Heart right ventricle (tissue), 16 donors: ENCODE results near the gene ATP6V0D1. TPM values are rescaled to one million over a fixed set of nuclear protein-coding genes. Genes with fewer than 3 reads are reported as not detected.

ENCODE experiments used
- ATAC-seq, 8 donors: fragments of 200-7000 bp; cut with Tn5 transposase; one replicate each; pipeline ENCODE4 v1.9.1; 2020; ENCODE audit warnings: mild to moderate bottlenecking in 8 of 8, moderate library complexity in 8 of 8, moderate number of reproducible peaks in 1 of 8
- DNase-seq, 2 donors: peaks; one replicate each; pipeline ENCODE4 v3.0.0-alpha.2; 2020
- H3K27ac ChIP-seq, 10 donors: fragments of 200-600 bp; sonication (generic) in 2 of 10; one replicate each; pipeline versions ENCODE4 v1.5.0 to v1.8.0; 2020 to 2022; ENCODE audit warnings: mild to moderate bottlenecking in 3 of 10
- H3K27me3 ChIP-seq, 7 donors: fragments of 200-600 bp; one replicate each; pipeline ENCODE4 v1.8.0; 2021 to 2022; ENCODE audit warnings: mild to moderate bottlenecking in 2 of 7
- H3K36me3 ChIP-seq, 9 donors: fragments of 200-600 bp; sonication (generic) in 1 of 9; one replicate each; pipeline versions ENCODE4 v1.5.0 to v1.8.0; 2020 to 2022; ENCODE audit warnings: mild to moderate bottlenecking in 2 of 9
- H3K4me1 ChIP-seq, 9 donors: fragments of 200-600 bp; sonication (generic) in 1 of 9; one replicate each; pipeline versions ENCODE4 v1.5.0 to v1.8.0; 2020 to 2022; ENCODE audit warnings: mild to moderate bottlenecking in 4 of 9
- H3K4me3 ChIP-seq, 10 donors: fragments of 200-600 bp; sonication (generic) in 2 of 10; one replicate each; pipeline versions ENCODE4 v1.5.0 to v1.8.0; 2020 to 2022; ENCODE audit warnings: mild to moderate bottlenecking in 7 of 10, moderate library complexity in 2 of 10
- H3K9me3 ChIP-seq, 11 donors: fragments of 200-600 bp in 10 of 11; sonication (generic) in 2 of 11; one replicate each; pipeline versions ENCODE4 v1.5.0 to v1.8.0; 2013 to 2022; ENCODE audit warnings: mild to moderate bottlenecking in 2 of 11, control low read depth in 1 of 11, moderate library complexity in 1 of 11
- CTCF ChIP-seq, 9 donors: fragments of 200-600 bp; sonication (generic) in 2 of 9; IDR thresholded peaks; one replicate each; pipeline versions ENCODE4 v1.5.0 to v1.8.0; 2021 to 2022; ENCODE audit warnings: antibody characterized with exemption in 9 of 9, mild to moderate bottlenecking in 5 of 9, moderate library complexity in 1 of 9
- whole genome bisulfite sequencing, 2 donors: extraction: QIAGEN DNeasy Blood & Tissue Kit; methylation state at CpG; one replicate each; pipeline ENCODE4 v1.1.7; 2013; ENCODE audit warnings: inconsistent platforms in 1 of 2; 5-methylcytosine and 5-hydroxymethylcytosine counted together
- intact Hi-C, 10 donors: fragments of 100-400 bp; cut with DNase I; formaldehyde crosslinking; loops; one replicate each; pipeline versions ENCODE4 v1.11.1 to v1.14.2; 2022
- polyA plus RNA-seq, 2 donors: library from polyadenylated mRNA; stranded (reverse); fragments of 200-250 nt; gene quantifications; one replicate each; pipeline ENCODE4 v1.2.3, GENCODE V29; 2013
- total RNA-seq, 10 donors: library from RNA; stranded (reverse); fragmentation: NEBNext Ultra II Directional in 3 of 10; extraction: Animal tissue kit (Norgen Biotek cat#: 25700) in 3 of 10; gene quantifications; one replicate each; pipeline versions ENCODE4 v1.2.1 to v1.2.4, GENCODE V29; 2021 to 2023
- donor health status: Arrhythmogenic right ventricular cardiomyopathy.
- donor health status: ischemic (EF 13 %, LVEDD 7.1; RV severe dilation, severe dysfunction).
- donor health status: healthy with polysubstance abuse.
- donor health status: DM: no; HTN: yes; CAD: no.
- donor health status: DM: no; HTN: no; CAD: no.
- donor health status: ischemic (EF 25% LVEDD 6.9; RV normal size, moderate dysfunction).
- donor health status: ischemic (EF 25% LVEDD 5.7; RV mildly dilated, moderate dysfunction).
- donor health status: healthy.
- donor health status: DM: yes; HTN: yes; CAD: no.
- donor health status: Ischemic cardiomyopathy.
- donor health status: ischemic (EF 35%, LVEDD 5.7; RV mildly dilated, moderate dysfunction).
- donor health status: nonischemic (EF 11% LVEDD 7.7; RV severe dilation, severe dysfunction).
- donor health status: DM: yes; HTN: yes; CAD: no.
- donor health status: PGD.
- donor health status: ischemic (EF 29% LVEDD 5.4; RV normal size, mild dysfunction).
- donor health status: nonischemic (EF 23%, LVEDD 6.1; RV moderate dilation, normal function).

ATP6V0D1 gene
- total and polyA plus RNA-seq, 12 donors, result 12.8 to 84.7 (median 67.5) TPM

- DNase-seq (peak; percentile 47 to 52), ATAC-seq (peak in 7 of 8 donors; percentile 21 to 75 (median 51))
- no peak for TF ChIP-seq CTCF (IDR thresholded peaks at IDR 0.05)
- 51 to 54% methylated on average over 3 of the region's 3 CpGs for WGBS, 2 donors
- Histone ChIP-seq H3K9me3 (no peaks in the 10 kb centered on the region), H3K4me1 (peaks cover 38 to 78% (median 71%) of the 10 kb centered on the region in 9 donors), H3K36me3 (peaks cover 0 to 73% (median 4%) of the 10 kb centered on the region in 9 donors), H3K27ac (peak overlapping the region in 9 of 10 donors; percentile 20 to 72 (median 58)), H3K4me3 (no peak overlapping the region), H3K27me3 (no peaks in the 10 kb centered on the region)
- intact Hi-C loops, result loop anchor here in 1 of 10 donors (10.0 kb wide), 1 partner anchor 75 kb away; no protein-coding TSS in a partner anchor
These were observed 31.2 kb downstream of the ATP6V0D1 start for GRCh38 chr16:67449739-67450138.

GRCh38 chr16:67449336-67449735, 31.6 kb downstream of the ATP6V0D1 start:
- TF ChIP-seq CTCF (IDR thresholded peaks at IDR 0.05), result no peak

GRCh38 chr16:67448580-67448979, 32.4 kb downstream of the ATP6V0D1 start:
- WGBS, 2 donors, result 95 to 97% methylated on average over 5 of the region's 5 CpGs
- Histone ChIP-seq H3K4me1 (peaks cover 38 to 90% (median 79%) of the 10 kb centered on the region in 9 donors), H3K27ac (peak overlapping the region in 5 of 10 donors; percentile 54 to 72 (median 65)), H3K9me3 (no peaks in the 10 kb centered on the region), H3K36me3 (peaks cover 0 to 78% (median 4%) of the 10 kb centered on the region in 9 donors), H3K27me3 (no peaks in the 10 kb centered on the region), H3K4me3 (no peak overlapping the region)
- DNase-seq, result no peak
- intact Hi-C loops, result no loop called here
- ATAC-seq, result no peak
- TF ChIP-seq CTCF (IDR thresholded peaks at IDR 0.05), result no peak

More at GRCh38 chr16:67449336-67449735, 31.6 kb downstream of the ATP6V0D1 start:
- ATAC-seq (peak; percentile 30 to 82 (median 68)), DNase-seq (peak; percentile 71 to 75)
- no peaks in the 10 kb centered on the region for H3K27me3 ChIP-seq
- H3K9me3 ChIP-seq, result no peaks in the 10 kb centered on the region
- no peak overlapping the region for H3K4me3 ChIP-seq
- peaks cover 38 to 82% (median 75%) of the 10 kb centered on the region in 9 donors for H3K4me1 ChIP-seq
- peaks cover 0 to 77% (median 4%) of the 10 kb centered on the region in 9 donors for H3K36me3 ChIP-seq
- 40 to 58% methylated on average over 2 of the region's 2 CpGs for WGBS, 2 donors
- H3K27ac ChIP-seq, result peak overlapping the region in 8 of 10 donors; percentile 34 to 72 (median 60)
- intact Hi-C loops, result no loop called here

GRCh38 chr16:67447508-67448076, 33.4 kb downstream of the ATP6V0D1 start:
- WGBS, 2 donors, result 58 to 69% methylated on average over 6 of the region's 6 CpGs

More at GRCh38 chr16:67447508-67448076, 33.4 kb downstream of the ATP6V0D1 start:
- peak; percentile 33 to 62 for DNase-seq
- TF ChIP-seq CTCF (IDR thresholded peaks at IDR 0.05), result peak in 7 of 9 donors; percentile 21 to 50 (median 39)
- H3K9me3 ChIP-seq, result no peaks in the 10 kb centered on the region
- no peak overlapping the region for H3K4me3 ChIP-seq
- H3K27me3 ChIP-seq, result no peaks in the 10 kb centered on the region
- peak in 5 of 8 donors; percentile 7 to 26 (median 19) for ATAC-seq
- intact Hi-C loops, result no loop called here
- peak overlapping the region in 6 of 10 donors; percentile 16 to 60 (median 52) for H3K27ac ChIP-seq
- peaks cover 0 to 77% (median 0%) of the 10 kb centered on the region in 9 donors for H3K36me3 ChIP-seq
- peaks cover 44 to 100% (median 89%) of the 10 kb centered on the region in 9 donors for H3K4me1 ChIP-seq
